T1000 (cell line): ENCODE measurements around the gene RHBDL2.
"Not testable (repeated sequence)": the region's sequence is repeated elsewhere in the genome, so short reads cannot be mapped to it uniquely, and the experiment has no call there.

Experiments
- DNase-seq: peaks from one replicate; lab custom pipeline; 2025; ENCODE audit warnings: mixed read lengths; lab: John Stamatoyannopoulos, UW

RHBDL2 gene

DNA sequence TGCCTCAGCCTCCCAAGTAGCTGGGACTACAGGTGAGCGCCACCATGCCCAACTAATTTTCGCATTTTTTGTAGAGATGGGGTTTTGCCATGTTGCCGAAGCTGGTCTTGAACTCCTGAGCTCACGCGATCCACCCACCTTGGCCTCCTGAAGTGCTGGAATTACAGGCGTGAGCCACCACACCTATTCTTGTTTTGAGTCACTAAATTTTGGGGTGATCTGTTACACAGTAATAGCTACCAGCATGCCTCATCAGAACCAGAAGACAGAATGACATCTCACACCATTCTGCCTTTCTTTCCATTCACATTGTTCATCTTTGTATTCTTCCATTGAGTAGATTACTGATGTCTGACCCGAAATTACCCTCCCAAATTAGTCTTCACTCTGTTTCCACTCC lies 9.1 kb downstream of the RHBDL2 start:
- DNase-seq = no peak

DNA sequence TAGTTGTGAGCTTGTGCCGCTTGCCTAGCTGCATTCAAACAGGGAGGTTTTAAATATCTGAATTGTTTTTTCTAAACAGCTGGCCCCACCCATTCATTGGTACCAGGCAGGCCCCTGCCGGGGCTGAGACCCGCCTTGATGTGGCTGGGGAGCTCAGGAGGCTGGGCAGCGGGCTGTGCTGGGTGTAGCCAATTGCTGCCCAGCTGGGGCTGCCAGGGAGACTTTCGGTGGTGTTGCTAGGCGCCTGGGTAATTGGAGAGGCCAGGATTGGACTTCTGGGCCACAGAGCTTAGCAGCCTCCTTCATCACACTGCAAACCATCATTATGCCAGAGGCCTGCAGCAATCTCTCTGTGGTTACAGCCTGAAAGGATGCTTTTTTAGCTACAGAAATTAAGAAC lies 12.2 kb downstream of the RHBDL2 start:
- DNase-seq = no peak

DNA sequence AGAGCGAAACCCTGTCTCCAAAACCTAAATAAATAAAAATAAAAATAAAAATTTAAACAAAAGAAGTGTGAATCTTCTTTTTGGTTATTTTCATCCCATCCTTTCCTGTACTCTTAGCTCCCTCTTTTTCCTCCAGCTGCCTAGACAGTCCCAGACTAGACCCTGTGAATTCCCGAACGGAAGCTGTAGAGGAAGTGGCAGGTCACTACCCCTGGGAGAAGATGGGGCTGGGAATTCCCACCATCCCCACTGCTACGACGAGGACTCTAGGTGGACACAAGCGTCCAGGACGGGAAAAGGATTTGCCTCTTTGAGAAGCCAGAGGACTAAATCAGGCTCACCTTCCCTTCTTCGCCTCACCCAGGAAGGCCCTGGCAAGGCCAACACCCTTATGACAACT lies 12.6 kb downstream of the RHBDL2 start:
- DNase-seq = no peak

DNA sequence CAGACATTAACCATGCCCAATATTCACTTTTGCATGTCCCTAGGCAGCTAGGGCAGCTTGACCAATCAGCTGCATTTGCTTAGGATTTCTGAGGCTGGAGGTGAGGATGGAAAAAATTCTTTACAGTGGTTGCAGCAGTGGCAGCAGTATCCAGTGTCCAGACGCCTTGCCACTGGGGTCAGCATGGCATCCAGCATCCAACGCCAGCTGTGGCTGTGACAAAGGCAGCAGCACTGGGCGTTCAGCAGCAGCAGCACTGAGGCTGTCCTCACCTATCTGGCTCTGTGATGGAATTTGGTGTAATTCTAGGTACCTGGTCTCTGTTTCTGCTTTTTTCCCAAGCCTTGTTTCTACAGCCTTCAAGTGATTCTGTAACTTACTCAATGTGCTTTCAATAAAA lies 15.5 kb downstream of the RHBDL2 start:
- DNase-seq = no peak

DNA sequence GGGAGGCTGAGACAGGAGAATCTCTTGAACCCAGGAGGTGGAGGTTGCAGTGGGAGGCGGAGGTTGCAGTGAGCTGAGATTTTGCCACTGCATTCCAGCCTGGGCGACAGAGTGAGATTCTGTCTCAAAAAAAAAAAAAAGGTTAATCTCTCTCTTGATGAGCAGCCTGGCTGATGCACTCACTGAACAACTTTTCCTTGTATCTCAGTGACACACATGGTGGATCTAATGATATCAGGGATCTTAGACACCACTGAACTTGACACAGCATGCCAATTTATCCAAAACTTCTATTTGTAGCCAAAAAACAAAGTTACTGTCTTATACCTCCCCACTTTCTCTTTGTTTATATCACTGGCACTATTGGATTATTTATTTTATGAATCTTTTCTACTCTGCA lies 16.2 kb downstream of the RHBDL2 start:
- DNase-seq = no peak

DNA sequence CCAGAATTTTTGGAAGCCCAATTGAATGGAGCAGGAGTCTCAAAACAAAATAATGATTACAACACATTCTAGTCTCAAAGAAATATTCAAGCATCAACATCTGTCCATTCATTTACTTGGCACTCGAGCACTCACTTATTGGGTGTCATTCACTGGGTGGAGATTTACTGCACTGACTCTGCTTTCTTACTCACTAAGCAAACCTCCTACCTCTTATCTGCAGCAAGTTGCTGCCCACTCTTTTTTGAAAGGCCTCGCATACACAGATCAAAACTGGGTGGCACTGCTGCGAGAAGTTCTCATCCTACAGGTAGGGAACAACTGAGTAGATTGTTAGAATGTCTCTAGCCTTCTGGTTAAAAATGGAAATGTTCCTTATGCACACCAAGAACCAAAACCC lies 18.0 kb downstream of the RHBDL2 start:
- no peak for DNase-seq

DNA sequence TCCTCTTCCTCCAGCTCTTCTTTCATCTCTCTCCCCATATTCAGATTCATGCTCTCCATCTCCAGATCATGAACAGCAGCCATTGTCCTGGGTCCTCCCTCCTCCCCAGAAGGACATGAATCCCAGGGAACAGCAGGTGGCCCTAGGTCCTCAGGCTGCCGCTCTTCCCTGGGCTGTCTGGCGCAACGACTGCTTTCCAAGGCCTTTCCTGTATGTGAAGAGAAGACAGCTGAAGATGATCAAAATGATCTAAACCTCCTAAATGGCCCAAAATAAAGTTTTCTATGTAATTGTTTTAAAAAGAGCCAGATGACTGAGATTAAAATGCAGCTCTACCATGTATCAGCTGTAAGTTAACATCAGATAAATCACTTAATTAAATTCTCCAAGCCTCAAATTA lies 22.5 kb downstream of the RHBDL2 start:
- DNase-seq = no peak

DNA sequence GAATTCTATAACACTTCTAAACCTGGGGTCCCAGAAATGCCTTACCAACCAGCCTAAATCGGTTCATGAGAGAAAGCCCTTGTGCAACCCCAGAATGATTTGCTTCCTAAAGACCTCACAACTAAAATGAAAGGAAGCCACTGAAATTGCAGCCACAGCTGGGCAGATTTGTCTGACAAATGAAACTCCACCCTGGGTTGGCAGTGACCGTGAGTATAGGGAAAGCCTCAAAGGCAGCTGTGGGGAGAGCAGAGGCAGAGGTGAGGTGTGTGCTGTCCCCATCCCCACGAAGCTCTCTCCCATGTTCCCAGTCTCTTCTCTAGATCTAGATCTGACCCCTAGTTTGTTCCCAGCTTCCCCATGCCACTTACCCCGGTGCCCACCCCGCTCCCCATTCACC lies 23.1 kb downstream of the RHBDL2 start:
- DNase-seq = no peak

DNA sequence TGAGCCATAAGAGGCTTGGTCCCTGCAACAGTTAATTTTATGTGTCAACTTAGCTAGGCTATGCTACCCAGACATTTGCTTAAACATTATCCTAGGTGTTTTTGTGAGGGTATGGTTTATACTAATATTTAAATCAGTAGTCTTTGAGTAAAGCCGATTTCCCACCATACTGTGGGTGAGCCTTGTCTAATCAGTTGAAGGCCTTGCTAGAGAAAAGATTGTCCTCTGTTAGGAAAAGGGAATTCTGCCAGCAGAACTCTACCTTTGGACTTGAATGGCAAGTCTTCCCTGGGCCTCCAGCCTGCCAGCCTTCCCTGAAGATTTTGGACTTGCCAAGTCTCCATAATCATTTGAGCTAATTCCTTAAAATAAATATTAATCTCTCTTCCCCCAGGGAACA lies 23.9 kb downstream of the RHBDL2 start:
- no peak for DNase-seq

DNA sequence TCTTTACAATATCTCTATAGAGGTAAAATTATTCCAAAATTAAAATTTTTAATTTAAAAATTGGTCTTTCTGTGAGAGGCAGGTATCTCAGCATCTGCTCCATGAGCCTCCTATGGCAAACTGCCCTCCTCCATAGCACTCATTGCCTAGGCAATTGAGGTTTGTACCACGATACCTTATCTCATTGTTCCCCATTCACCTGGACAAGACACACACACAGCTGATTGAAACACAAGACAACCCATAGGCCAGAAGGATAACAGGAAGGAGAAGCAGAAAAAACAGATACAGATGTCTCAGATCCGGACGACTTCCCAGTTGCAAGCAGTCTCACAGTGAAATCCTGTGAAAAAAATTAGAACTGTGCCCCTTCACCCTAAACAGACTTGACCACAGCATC lies 24.3 kb downstream of the RHBDL2 start:
- DNase-seq = no peak

DNA sequence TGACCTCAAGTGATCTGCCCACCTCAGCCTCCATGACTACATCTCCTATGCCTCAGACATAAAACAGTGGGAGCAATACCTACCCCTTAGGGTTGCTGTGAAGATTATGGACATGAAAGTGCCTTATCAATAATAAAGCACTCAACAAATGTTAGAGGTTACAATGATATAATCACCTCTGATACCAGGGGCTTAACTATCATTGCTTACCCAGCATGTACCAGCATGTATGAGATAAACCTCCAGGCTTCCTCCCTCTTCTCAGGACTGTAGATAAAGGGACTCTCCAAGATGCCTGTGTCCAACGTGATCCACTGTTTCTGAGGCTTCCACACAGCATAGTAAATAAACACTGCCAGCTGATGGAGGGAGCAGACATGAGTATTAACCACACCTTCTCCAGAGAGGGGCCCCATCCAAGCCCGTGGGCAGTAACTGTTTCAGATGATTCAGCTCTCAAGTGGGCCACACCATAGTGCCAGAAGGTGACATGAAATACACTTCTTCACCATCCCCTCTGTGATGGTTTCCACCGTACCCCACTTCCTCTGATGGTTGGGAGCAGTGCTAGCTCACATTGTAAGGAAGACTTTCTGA lies 26.2 kb downstream of the RHBDL2 start:
- DNase-seq = no peak

DNA sequence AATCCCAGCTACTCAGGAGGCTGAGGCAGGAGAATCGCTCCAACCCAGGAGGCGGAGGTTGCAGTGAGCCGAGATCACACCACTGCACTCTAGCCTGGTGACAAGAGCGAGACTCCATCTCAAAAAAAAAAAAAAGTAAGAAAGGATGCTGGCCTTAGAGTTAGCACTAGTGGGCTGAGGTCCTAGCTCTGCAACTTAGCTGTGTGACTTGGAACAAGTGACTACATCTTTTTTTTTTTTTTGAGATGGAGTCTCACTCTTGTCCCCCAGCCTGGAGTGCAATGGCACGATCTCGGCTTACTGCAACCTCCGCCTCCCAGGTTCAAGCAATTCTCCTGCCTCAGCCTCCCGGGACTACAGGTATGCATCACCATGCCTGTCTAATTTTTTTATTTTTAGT lies 26.7 kb downstream of the RHBDL2 start:
- DNase-seq = not testable (repeated sequence)

DNA sequence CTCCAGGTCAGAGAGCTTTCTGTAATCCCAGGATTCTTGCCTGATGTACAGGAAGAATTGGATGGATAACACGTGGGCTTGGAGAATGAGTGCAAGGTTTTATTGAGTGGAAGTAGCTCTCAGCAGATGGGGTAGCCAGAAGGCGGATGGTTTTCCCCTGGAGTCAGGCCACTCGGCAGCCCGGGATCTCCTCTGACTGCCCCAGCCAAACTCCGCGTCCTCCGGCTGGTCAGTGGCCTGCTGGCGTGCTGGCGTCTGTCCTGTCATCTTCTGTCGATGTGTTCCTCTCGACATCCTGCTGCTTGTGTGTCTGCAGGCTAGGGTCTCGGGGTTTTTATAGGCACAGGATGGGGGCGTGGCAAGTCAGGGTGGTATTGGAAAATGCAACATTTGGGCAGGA lies 32.8 kb downstream of the RHBDL2 start:
- DNase-seq = no peak

DNA sequence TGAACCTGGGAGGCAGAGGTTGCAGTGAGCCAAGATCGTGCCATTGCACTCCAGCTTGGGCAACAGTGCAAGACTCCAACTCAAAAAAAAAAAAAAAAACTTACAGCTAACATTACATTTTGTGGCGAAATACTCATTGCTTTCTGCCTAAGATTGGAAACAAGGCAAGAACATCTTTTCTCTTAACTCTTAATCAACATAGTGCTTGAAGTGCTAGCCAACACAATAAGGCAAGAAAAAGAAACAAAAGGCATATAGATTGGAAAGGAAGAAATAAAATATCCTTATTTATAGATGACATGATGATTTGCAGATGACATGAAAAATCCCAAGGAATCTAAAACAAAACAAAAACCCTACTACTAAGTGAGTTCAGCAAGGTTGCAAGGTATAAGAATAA lies 35.6 kb downstream of the RHBDL2 start:
- no peak for DNase-seq

DNA sequence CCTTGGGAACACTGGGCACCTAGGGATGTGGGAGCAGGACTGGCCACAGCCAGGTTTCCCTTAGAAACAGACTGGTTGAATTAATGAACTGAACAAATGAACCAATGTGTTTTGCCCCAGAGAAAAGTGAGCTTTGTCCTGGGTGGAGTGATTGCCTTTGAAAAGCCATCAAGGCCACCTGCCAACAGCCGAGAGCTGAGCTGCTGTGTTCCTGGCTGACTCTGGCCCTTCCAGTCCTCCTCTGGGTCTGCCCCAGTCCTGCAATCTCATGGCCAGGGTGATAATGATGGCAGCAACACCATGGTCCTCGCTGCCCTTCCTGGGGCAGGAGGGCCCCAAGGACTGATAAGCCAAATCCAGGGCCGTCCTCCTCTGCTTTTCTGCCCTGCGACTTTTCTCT lies 42.1 kb downstream of the RHBDL2 start:
- DNase-seq = no peak

DNA sequence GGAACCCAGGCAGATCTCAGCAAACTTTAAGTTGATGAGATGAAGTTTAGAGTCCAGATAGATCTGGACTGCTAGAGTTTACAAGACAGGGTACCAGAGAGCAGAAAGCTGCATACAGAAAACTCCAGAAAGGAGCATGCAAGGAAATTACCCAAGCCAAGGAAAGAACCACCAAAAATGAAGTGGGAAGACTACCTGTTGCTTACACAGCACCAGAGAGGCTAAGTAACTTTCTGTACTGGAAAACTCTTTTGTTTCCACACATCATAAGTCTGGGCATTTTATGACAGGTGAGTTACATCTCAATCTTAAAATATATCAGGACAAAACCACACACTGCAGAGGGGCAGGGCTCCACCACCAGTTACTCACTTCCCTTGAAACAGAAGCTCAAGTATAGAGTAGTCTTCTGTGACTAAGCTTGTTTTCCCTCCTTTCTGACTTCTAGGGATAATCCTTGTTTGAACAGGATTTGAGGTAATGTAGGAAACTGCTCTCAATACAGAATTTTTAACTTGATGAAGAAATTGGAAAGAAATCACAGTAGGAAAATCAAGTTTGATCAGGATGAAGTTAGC lies 42.9 kb downstream of the RHBDL2 start:
- no peak for DNase-seq

DNA sequence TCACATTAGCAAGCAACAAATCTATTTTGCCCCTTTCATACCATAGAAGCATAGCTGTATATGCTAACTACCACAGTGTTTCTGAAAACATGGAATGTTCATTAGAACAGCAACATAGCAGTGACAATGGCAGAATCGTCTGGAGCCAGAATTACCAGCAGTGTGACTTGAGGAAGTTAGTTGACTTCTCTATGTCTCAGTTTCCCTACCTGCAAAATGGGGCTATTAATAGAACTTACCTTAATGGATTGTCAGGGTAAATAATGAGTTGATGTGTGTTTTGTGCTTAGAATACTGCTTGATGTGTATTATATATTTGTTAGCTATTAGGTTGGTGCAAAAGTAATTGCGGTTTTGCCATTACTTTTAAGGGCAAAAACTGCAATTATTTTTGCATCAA lies 45.5 kb downstream of the RHBDL2 start:
- no peak for DNase-seq

DNA sequence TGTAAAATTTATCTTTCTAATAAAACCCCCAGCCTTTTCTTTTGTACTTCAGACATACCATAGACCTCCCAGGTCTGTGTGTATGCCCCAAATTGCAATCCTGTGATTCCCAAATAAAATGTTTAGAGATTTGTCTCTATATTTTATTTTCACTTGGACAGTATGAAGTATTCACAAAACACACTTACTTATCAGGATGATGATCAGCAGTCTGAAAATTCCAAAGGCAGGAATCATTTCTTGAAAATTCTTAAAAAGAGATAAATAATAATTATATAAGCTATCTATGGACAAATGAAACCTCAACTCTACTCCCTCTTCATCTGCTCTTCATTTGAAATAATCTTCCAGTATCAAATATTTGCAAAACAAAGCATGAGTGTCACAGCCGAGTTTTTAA lies 48.7 kb downstream of the RHBDL2 start:
- no peak for DNase-seq

DNA sequence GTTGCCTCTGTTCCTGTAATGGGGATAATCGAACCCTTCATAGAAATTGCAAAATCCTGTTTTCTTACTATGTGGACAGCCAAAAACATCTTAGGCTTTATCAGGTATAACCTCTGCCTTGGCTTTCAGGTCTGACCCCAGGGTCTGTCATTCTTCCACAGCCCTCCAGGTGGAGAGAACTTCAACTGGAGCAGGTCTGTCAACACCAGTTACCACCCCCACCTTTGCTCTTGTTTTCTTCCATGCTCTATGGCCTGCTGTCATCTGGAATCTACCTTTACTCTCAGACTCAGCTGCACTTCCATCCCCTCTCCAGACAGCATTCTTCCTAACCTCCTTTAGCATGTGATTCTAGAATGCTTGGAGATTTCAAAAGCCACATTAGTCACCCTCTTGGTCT lies 49.9 kb downstream of the RHBDL2 start:
- no peak for DNase-seq

DNA sequence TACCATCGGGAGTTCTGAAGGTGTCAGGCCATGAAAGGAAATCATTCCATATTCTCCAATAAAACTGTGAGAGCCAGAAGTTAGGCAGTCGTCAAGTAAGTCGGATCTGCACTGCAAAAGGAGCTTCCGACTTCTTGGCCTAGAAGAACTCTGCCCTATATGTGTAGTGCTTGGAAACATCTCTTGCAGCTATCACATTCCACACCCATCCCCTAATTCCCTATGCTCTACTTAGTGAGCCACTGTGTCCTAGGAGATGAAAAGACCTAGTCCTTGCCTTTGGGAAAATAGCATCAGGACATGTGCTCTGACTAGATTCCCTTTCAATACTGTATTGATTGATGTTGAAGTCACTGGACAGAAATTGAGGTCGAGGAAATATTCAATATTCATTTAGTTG lies 52.0 kb downstream of the RHBDL2 start:
- DNase-seq = no peak

DNA sequence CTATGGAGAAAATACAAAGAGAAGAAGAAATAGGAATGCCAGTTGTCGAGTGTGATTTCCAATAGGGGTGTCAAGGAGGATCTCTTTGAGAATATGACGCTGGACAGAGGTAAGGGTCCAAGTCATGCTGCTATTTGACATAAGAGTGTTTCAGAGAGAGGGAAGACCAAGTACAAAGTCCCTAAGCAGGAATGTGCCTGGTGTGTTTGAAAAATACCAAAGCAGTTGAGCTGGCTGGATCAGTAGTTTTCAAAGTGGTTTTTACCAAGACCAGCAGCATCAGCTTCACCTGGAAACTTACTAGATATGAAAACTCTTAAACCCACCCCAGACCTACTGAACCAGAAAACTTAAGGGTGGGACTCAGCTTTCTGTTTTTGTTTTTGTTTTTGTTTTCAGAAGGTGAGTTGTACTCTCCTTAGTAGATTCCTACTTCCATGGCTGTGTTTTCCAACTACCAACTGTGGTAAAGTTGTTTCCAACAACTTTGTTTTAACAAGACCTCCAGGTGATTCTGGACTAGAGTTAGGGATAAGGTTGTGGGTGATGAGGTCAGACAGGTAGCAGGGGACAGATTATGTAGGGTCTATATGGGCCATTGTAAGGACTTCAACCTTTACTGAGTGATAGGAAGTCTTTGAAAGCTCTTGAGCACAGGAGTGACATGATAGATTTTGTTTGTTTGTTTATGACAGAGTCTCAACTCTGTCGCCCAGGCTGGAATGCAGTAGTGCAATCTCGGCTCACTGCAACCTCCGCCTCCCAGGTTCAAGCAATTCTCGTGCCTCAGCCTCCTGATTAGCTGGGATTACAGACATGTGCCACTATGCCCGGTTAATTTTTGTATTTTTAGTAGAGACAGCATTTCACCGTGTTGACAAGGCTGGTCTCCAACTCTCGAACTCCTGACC lies 53.0 kb downstream of the RHBDL2 start:
- no peak for DNase-seq

DNA sequence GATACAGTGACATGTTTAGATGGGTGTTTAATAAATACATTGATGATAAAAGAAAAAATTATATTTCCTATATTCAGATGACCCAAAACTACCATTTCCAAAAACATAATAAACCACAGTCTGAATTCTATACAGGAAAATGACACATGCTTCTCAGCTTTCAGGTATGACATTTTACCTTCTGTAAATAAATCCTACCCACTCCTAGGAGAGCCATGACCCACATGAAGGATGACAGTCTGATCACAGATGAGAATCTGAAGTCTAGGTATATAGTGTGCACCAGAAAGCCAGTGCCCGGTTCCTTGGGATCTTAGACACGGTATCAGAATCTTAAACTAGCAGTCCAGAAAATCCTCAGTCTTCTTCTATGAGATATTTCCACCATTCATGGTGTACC lies 56.5 kb downstream of the RHBDL2 start:
- no peak for DNase-seq

DNA sequence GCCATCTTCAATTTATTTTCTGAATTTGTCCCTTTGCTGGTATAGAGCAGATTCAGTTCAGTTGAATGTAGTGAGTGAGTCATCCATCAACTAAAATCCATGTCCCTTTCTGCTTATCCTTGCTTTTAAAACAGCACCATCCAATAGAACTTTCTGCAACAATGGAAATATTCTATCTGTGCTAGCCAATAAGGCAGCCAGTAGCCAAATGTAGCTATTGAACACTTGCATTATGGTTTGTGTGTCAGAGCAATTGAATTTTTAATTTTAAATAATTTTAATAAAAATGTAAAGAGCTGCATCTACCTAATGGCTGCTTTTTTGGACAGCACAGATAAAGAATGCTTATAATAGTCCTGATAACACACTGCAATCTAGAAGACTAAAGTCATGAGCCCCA lies 60.1 kb downstream of the RHBDL2 start, which contains the start of gene GJA9:
GJA9 (minus strand) TSS at position 101 of the 400 bp plus-strand sequence. CDS start 5,489 bp downstream, outside the sequence.
- DNase-seq = no peak
